GM19452 (cell line): Measurements from ENCODE around the gene VAX1.
"Not testable (repeated sequence)": the region's sequence is repeated elsewhere in the genome, so short reads cannot be mapped to it uniquely, and the experiment has no call there.

Experiments used
- ATAC-seq: cut with Tn5 transposase; IDR thresholded peaks from one replicate; pipeline ENCODE4 v1.9.1; 2021; ENCODE audit not compliant: unreplicated experiment

VAX1 gene, protein sequence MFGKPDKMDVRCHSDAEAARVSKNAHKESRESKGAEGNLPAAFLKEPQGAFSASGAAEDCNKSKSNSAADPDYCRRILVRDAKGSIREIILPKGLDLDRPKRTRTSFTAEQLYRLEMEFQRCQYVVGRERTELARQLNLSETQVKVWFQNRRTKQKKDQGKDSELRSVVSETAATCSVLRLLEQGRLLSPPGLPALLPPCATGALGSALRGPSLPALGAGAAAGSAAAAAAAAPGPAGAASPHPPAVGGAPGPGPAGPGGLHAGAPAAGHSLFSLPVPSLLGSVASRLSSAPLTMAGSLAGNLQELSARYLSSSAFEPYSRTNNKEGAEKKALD

DNA sequence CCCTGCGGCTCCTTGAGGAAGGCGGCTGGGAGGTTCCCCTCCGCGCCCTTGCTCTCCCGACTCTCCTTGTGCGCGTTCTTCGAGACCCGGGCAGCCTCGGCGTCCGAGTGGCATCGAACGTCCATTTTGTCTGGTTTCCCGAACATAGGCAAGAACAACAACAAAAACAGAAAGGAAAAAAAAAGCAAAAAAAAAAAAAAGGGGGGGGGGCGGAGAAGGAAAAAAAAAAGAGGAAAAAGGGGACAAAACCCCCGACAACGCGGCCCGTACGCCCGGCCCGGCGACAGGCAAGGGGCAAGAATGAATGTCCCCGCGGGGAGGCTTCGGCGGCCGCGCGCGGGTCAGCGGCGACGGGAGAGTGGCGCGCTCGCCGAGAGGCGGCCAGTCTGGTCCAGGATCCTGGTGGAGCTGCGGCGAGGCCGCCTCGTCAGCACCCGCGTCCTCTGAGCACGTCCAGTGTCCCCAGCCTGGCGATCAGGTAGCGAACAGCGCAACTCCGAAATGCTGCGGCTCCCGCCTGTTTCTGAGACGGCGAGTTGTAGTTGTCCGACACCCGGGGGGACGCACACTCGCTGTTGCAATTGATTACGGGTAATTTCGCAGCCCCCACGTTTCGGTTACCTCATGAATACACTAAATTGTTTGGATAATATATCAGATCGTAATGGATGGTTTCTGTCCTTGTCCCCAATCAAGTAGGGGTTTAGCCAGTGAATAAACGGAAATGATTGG lies at the start of gene VAX1:
TSS of gene VAX1 (minus strand) at position 360 of the 732 bp plus-strand sequence. CDS start at position 146, 214 bp downstream.
- no peak for ATAC-seq

DNA sequence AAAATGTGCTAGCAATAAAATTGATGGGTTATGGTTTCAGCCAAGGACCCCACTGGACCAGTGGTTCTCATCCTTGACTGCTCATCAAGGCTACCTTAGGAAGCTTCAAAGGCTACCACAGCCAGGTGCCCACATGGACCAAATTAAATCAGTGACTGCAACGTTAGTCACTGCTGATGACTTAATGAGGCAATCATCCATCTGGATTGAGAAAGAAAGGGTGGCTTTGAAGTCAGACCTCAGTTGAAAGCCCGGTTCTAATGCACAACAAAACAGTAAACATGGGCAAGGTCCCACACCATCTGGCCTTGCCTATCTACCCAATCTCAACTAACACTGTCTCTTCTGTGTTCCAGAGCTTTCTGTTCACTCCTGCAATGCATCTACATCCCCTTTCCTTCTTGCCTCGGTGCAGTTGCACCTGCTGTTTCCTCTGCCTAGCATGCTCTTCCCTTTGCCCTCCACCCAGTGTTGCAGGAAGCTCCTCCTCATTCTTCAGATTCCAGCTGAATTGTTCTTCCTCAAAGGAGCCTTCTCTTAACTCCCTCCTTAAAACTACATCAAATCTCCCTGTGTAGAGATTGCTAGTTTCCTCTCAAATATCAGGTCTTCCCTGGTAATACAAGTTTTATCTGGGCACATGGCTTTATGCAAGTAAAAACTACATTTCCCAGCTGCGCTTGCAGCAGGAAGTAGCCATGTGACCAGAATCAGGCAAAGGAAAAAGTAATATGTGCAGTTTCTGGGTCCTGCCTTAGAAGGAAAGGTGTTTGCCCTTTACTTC lies 49.0 kb upstream of the VAX1 start:
- ATAC-seq: no peak

DNA sequence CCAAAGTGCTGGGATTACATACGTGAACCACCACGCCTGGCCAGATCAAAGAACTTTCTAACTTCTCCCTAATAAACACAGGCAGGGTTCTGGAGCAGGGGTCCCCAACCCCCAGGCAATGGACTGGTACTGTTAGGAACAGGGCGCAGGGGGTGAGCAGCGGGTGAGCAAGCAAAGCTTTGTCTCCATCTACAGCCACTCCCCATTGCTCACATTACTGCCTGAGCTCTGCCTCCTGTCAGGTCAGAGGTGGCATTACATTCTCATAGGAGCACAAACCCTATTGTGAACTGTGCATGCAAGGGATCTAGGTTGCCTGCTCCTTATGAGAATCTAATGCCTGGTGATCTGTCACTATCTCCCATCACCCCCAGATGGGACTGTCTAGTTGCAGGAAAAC lies 47.7 kb upstream of the VAX1 start:
- ATAC-seq: not testable (repeated sequence)

DNA sequence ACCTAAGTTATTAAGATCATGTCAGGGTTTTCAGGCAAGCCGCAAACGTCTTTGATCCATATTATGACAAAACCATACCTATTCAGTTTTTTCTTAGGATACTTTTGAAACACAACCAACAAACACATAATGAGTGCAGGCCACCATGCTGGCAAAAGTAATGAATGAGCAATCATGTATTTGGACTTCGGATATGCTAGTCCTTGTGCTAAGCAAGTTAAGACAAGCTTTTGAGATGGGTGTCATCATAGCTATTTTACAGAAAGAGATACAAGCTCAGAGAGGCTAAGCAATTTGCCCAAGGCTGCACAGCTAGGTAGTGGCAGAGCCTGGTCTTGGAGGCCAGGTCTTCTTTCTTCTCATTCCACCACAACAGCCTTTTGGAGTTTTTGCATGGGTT lies 46.8 kb upstream of the VAX1 start:
- no peak for ATAC-seq

DNA sequence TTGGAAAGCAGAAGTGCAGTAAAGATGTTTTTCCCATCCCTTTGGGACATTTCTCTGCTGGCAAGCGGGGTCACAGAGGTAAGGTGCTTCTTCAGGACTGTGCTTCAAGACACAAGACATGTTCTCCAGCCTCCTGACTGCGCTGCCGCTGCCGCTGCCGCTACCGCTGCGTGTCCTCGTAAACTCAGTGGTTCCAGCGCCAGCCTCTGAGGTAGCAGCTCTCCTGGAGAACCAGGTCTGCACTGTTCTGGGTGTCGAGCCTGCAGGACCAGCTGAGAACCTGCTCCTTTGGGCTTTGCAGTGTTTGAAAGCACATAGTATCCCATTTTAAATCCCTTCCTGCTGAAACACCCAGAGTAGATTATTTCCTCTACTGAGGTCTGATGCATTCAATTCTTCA lies 46.2 kb upstream of the VAX1 start:
- no peak for ATAC-seq

DNA sequence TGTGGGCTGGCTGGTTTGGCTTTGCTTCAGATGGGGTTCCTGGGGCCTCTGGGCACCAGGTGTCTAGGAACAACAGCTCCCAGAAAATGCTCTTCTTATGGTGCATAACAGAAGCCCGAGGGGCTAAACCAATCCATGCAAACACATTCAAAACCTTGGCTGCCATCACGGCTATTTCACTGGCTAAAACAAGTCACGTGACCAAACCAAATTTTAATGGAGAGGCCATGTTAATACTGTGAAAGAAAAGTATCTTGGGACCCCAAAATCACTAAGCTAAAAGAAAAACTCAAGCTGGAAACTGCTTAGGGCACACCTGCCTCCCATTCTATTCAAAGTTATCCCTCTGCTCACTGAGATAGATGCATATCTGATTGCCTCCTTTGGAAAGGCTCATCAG lies 40.1 kb upstream of the VAX1 start:
- no peak for ATAC-seq

DNA sequence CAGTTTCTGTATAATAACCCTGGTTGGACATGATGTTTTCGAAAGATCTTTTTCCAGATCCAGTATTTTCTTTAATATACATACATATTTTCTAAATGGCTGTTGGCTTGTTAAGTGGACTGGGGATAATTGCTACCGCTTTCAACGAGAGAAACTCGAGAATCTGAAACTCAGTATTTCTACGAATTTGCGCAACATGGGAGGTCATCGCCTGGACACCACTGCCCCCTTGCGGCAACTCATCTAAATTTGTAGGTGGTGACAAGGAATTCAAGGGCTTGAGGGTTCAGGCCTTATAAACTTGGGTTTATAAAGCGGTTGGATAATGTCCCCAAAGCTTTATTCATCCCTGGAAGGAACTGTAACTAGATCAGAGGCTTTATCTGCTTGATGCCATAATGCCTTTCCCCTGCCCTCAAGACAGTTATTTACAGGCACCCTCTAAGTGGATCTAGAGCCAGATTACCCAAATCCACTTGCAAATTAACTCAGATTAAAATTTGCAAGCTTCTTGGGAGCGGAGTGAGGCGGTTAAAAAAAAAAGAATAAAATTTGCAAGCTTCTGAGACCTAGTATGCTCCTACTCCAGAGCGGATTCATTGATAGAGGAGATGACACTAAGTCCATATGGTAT lies 37.9 kb upstream of the VAX1 start:
- ATAC-seq: peak; percentile 59

DNA sequence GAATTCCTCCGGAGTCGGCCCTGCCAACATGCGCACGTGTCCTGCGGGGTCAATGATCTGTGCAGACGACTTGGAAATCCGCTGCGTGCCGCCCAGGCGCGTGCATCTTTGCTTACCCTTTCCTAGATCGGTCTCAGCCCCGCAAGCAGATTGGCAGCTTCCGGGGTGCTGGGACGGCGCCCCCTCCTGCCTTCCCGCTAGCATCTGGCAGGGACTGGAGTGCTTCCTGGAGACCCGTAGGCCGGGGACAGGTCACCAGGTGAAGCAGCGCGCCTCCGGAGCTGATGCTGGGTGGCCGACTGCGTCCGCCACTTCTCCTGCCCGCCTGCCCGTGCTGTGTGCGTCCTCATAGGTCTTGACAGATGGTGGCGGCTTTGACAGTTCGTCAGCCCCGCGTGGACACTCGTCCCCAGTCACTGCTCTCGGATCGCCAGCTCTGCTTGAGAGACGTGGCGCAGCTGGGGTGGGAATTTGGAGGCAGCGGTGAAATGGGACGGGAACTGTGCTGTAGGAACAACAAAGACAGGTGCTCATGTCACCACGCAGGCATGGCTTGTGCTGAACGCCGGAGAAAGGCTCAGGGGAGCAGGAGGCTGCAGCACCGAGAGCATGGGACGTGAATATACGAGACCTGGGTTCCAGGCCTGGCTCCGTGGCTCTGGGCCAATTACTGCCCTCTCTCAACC lies 37.3 kb upstream of the VAX1 start:
- ATAC-seq: peak; percentile 50

DNA sequence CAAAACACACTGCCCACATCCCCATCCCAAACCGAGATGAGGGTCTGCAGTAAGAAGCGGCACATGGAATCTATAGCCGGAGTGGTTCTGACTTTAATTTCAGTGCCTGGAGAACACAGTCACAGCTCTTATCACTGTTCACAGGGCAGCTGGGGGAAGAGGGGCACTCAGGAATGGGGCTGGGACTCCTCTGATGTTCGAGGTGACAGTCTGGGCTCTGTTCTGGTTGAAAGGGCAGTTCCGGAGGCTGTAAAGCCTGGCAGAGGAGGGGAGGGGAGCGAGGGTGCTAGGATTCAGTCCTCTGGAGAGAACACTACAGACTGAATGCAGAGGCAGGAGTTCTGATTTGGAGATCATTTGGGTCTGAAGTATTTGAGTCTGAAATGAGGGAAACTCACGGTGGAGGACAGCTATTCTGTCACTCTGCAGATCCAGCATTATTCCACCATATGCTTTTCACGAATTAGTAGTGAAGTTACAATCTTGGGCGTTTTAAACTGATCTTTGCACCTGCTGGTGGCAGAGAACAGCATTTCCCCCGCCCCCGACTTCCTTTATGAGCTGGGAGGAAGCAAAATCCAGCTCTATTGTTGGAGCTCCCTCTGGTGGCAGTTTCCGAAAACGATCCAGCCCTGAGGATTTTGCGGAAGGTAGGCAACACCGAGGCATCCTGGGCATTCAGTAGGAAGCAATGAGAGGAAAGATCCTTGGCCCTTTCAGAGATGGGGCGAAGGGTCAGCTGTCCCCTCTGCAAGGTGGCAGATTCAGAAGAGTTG lies 36.6 kb upstream of the VAX1 start:
- peak; percentile 78 for ATAC-seq

DNA sequence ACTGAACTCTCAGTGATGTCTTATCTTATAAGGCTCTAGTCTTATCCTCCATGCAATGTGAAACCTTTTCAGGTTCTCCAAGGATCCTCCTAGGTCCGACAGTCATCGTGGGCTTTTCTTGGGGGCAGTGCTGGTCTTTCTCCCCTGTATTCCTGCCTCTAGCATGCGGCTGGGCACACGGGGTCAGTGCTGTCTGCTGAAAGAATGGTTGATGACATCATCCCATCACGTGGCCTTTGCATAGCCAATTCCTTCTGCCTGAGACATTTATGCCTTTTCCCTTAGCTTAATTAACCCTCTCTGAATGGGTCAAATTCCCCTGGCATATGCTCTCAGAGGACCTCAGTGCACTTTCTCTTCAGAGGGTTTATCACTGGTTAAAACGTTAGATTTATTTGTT lies 32.2 kb upstream of the VAX1 start:
- ATAC-seq: no peak

DNA sequence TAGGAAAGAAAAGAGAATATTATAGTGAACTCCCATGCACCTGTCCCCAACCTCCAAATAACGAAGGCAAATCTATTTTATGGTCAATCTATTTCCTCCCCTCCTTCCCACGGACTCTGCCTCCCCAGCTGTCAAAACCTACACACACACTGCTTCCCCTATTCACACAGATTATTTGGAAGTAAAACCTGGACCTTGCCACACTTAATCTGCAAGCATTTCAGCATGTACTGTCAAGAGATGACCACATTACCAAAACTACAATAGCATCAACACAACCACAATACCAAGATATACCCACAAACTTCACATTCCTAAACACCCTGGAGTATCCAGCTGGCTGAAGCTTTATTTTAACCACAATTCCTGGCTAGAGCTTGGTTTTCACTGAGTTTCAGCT lies 31.4 kb upstream of the VAX1 start:
- no peak for ATAC-seq

DNA sequence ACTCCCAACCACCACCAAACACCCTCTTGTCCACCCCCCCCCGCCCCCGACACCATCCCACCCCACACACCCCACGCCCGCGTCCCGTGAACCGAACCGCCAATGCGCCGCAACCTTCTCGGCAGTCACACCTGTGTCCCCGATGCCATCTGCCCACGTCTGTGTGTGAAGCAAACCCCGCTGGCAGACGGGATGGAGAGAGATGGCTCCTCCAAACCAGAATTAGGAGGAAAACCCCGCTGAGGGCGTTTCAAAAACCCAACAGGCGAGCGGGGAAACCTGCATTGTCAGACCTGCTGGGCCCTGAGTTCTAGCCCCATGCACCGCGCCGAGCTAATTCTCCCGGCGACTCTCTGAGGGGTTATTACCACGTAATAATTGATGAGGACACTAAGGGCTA lies 30.7 kb upstream of the VAX1 start:
- ATAC-seq: no peak

DNA sequence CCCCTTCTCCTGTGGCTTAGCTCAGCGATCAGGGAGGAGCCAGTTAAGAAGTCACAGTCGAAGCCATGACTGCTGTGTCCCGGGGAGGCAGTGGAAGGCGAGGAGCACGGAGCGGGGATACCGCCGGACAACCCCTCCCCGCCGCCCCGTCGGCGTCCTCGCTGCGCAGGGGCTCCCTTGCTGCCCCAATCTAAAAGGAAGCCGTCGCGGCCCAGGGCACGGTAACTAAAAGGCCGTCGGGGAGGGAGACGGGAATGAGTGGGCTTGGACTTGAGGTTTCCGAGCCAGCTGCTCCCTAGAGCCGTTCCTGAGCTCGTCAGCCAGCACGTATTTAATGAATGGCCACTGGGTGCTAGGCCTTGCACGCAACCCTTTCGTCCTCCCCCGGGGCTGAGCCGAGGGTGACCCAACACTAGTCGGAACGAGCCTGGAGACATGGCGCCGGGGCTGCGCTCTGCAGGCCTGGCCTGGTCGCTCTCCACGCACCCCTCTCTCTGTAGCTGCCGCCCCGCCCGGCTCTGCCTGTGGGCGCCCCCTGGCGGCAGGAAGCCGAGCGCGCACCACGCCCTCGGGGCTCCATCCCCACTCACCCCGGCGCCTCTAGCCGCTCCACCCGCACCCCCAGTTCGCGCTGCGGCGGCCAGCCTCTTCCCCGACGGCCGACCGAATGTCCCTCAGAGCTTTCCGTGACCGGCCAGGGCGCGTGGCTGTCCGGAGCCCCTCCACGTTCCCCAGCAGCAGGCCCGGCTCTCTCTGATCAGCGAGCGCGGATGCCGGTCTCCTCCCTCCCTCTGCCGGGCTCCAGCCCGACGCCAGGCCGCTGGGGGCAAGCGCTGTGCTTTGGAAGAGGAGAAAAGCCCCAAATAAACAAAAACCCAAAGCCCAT lies 30.0 kb upstream of the VAX1 start:
- ATAC-seq: peak; percentile 89

DNA sequence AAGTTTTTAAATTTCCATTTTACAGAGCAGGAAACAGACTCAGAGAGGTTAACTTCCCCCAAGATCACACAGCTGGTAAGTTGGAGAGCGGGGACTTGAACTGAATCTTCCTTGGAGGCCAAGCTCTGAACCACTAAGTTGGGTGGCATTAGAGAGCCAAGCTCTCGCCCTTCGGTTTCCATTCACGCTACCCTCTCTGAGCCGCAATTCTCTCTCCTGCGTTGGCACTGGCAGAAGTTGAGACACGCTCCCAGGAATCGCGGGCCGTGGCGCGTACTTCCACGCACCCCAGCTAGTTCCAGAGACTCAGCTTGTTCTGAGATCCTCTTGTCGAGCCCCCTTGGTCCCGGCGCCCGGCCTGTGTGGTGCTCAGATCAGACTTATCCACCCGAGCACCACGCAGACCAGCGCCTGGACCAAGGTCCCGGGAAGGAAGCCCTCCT lies 29.3 kb upstream of the VAX1 start:
- ATAC-seq: no peak

DNA sequence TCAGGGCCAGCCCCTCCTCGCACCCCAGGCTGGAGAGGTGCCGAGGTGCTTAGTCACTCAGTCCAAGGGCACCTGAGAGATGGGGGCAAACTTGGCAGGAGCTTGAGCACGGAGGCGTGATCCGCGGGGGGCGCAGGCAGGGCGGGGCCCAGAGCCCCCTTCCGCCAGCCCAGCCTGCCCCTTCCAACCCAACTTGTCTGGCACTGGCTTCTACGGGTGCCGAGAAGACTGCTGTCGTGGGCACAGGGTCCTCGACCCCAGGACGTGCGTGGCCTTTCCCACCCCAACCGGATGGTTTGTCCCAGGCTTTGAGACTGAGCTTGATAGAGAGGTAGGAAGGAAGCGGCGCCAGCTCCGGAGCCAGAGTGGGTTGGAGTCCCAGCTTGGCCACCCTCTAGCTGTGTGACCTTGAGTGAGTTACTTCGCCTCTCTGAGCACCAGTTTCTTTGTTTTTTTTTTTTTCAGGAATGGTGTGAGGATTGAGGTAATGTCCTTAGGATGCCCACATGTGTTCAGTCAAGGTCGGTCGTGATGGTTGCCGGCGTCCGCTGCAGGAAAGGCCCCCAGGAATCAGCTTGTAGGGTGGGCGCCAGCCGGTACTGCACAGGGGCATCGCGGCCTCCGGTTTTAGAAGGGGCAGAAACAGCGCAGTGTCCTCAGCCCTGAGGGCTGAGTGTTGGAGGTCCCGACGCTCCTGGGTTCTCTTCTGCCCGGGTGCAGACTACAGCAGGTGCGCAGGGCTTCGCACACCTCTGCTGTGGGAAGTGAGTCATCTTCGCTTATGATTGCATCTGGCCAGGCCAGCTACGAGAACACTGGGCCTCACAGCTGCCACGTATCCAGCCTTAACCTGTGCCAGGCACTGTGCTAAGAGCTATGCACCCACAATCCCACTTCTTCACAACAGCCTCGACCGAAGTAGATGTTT lies 28.6 kb upstream of the VAX1 start:
- no peak for ATAC-seq

DNA sequence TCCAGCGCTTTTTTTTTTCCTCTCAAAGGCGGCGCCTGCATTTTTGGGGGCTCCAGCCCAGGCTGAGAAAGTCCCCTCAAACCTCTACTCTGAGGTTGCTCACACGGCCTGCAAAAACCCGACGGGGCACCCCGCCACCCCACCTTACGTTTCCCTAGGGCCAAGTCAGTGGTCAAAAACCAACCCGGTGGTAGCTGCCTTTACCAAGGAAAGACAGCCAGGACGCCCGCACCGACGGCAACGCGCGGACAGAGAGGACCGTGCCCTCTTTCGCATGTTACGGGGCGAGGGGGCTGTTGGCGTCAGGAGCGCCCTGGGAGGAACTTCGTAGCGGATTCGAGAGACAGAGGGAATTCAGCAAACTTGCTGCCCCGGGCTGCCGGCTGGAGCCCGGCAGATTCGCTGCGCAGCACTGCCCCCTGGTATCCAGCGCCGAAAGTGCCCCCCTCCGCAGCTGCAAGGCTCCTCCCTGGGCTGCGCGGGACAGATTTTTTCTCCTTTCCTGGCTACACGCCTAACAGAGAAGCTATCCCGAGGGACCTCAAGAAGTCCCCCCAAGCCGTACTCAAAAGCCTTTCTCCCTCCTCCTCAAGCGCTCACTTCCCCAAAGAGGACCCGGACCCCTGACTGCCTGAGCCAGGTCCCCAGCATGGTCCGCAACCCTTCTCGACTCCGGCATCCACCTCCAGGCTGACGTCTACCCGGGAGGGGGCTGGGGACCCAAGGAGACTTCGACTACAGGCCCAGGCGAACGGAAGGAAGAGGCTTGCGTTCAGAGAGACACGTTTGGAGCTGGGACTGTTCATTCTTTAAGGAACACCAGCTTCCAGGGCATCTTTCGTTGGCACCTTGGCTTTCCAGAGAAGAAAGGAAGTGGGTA lies 27.7 kb upstream of the VAX1 start:
- ATAC-seq: no peak
